Measurements from ENCODE around the gene LPAR3. TPM values are rescaled to one million over a fixed set of nuclear protein-coding genes. Genes with fewer than 3 reads are reported as not detected.

Gene LPAR3
- total and polyA plus RNA-seq, 2 donors (not counting 1 experiment from before 2014, with no cell fraction given) = not detected

GRCh38 chr1:84870591-84870990 is 22.4 kb downstream of the LPAR3 start:
- ATAC-seq (ENCODE audit: low read depth) = no peak
- H3K4me3 Mint-ChIP-seq = no peak overlapping the region
- no peaks in the 10 kb centered on the region for H3K9me3 Mint-ChIP-seq (ENCODE audit: insufficient read depth)
- no peaks in the 10 kb centered on the region for H3K4me1 Mint-ChIP-seq
- Histone ChIP-seq H2AFZ (ENCODE audit: insufficient read depth, low read depth, low read length, poor library complexity, severe bottlenecking) (no peak overlapping the region), H3K9me3 (ENCODE audit: control extremely low read depth in 1 of 3, control insufficient read depth in 2 of 3, insufficient read depth in 1 of 3, low read length in 2 of 3) (no peaks in the 10 kb centered on the region), H4K20me1 (ENCODE audit: control insufficient read depth, insufficient read depth, low read length, poor library complexity, severe bottlenecking) (no peaks in the 10 kb centered on the region), H3K36me3 (replicated peaks in 1 of 2; ENCODE audit: control extremely low read depth in 1 of 2, control insufficient read depth in 1 of 2, extremely low read depth in 1 of 2, insufficient read depth in 2 of 2, low read length in 1 of 2) (no peaks in the 10 kb centered on the region), H3K79me2 (ENCODE audit: control insufficient read depth, insufficient read depth, low read length) (no peaks in the 10 kb centered on the region), H3K27ac (ENCODE audit: low read length in 2 of 2) (no peak overlapping the region), H3K4me3 (ENCODE audit: control extremely low read depth in 1 of 5, extremely low read depth in 1 of 5, insufficient read depth in 1 of 5, low read depth in 2 of 5, low read length in 4 of 5) (no peak overlapping the region), H3K9ac (ENCODE audit: low read length) (no peak overlapping the region), H3K27me3 (replicated peaks in 1 of 4; ENCODE audit: control extremely low read depth in 1 of 4, control insufficient read depth in 3 of 4, insufficient read depth in 4 of 4, low read length in 3 of 4) (peaks cover 0 to 3% (median 0%) of the 10 kb centered on the region in 4 experiments), H3K4me1 (ENCODE audit: control insufficient read depth in 2 of 2, insufficient read depth in 2 of 2, low read length in 2 of 2) (no peaks in the 10 kb centered on the region), H3K4me2 (replicated peaks; ENCODE audit: low read depth, low read length, poor library complexity, severe bottlenecking) (no peak overlapping the region)
- H3K27ac Mint-ChIP-seq = no peak overlapping the region
- H3K27me3 Mint-ChIP-seq = peaks cover 28% of the 10 kb centered on the region
- ChIA-PET CTCF (interaction anchor here (0.6 kb wide), 1 partner anchor 34 kb away, joined by 4 read pairs; no protein-coding TSS in a partner anchor), POLR2A (no interaction called here)
- WGBS (ENCODE audit: insufficient coverage) = 67% methylated on average over 2 of the region's 2 CpGs
- no peak for DNase-seq
- no peak for TF ChIP-seq CTCF (IDR thresholded peaks at IDR 0.05)
- no peak for TF ChIP-seq EZH2 (IDR thresholded peaks at IDR 0.05; ENCODE audit: borderline replicate concordance, insufficient read depth, low read depth, low read length, poor library complexity, severe bottlenecking)
- intact Hi-C loops (cut with micrococcal nuclease) = no loop called here

GRCh38 chr1:84869720-84870119 is 23.3 kb downstream of the LPAR3 start:
- Histone ChIP-seq H3K27me3 (replicated peaks in 1 of 4; ENCODE audit: control extremely low read depth in 1 of 4, control insufficient read depth in 3 of 4, insufficient read depth in 4 of 4, low read length in 3 of 4) (peaks cover 0 to 3% (median 0%) of the 10 kb centered on the region in 4 experiments), H3K79me2 (ENCODE audit: control insufficient read depth, insufficient read depth, low read length) (no peaks in the 10 kb centered on the region), H3K9ac (ENCODE audit: low read length) (no peak overlapping the region), H3K4me3 (ENCODE audit: control extremely low read depth in 1 of 5, extremely low read depth in 1 of 5, insufficient read depth in 1 of 5, low read depth in 2 of 5, low read length in 4 of 5) (no peak overlapping the region), H3K36me3 (replicated peaks in 1 of 2; ENCODE audit: control extremely low read depth in 1 of 2, control insufficient read depth in 1 of 2, extremely low read depth in 1 of 2, insufficient read depth in 2 of 2, low read length in 1 of 2) (no peaks in the 10 kb centered on the region), H3K27ac (ENCODE audit: low read length in 2 of 2) (no peak overlapping the region), H3K4me1 (ENCODE audit: control insufficient read depth in 2 of 2, insufficient read depth in 2 of 2, low read length in 2 of 2) (no peaks in the 10 kb centered on the region), H3K9me3 (ENCODE audit: control extremely low read depth in 1 of 3, control insufficient read depth in 2 of 3, insufficient read depth in 1 of 3, low read length in 2 of 3) (no peaks in the 10 kb centered on the region), H4K20me1 (ENCODE audit: control insufficient read depth, insufficient read depth, low read length, poor library complexity, severe bottlenecking) (no peaks in the 10 kb centered on the region), H3K4me2 (replicated peaks; ENCODE audit: low read depth, low read length, poor library complexity, severe bottlenecking) (no peak overlapping the region), H2AFZ (ENCODE audit: insufficient read depth, low read depth, low read length, poor library complexity, severe bottlenecking) (no peak overlapping the region)
- ChIA-PET CTCF (no interaction called here), POLR2A (no interaction called here)
- no peak for TF ChIP-seq CTCF (IDR thresholded peaks at IDR 0.05)
- TF ChIP-seq EZH2 (IDR thresholded peaks at IDR 0.05; ENCODE audit: borderline replicate concordance, insufficient read depth, low read depth, low read length, poor library complexity, severe bottlenecking) = no peak
- Mint-ChIP-seq H3K27me3 (peaks cover 23% of the 10 kb centered on the region), H3K27ac (no peak overlapping the region), H3K9me3 (ENCODE audit: insufficient read depth) (no peaks in the 10 kb centered on the region), H3K4me1 (no peaks in the 10 kb centered on the region), H3K4me3 (no peak overlapping the region)
- intact Hi-C loops (cut with micrococcal nuclease) = no loop called here
- no peak for ATAC-seq (ENCODE audit: low read depth)
- DNase-seq = no peak
- no CpG with 5 or more reads among the region's 1 CpG for WGBS (ENCODE audit: insufficient coverage)

Measured in B cell (primary cell).